Subcutaneous abdominal adipose tissue (tissue), 5 donors: ENCODE measurements around the gene HLA-F.

Experiments
- H3K27ac ChIP-seq: one replicate; pipeline ENCODE4 v1.7.0; 2013; ENCODE audit warnings: low read depth, mild to moderate bottlenecking, inconsistent platforms, low read length, moderate library complexity
- H3K27me3 ChIP-seq, 5 donors: one replicate each; pipeline ENCODE4 v1.7.0; 2013; ENCODE audit warnings: low read length in 5 of 5, inconsistent platforms in 1 of 5; ENCODE audit not compliant: control insufficient read depth in 5 of 5, insufficient read depth in 4 of 5
- H3K36me3 ChIP-seq, 5 donors: one replicate each; pipeline ENCODE4 v1.7.0; 2013; ENCODE audit warnings: low read length in 5 of 5; ENCODE audit not compliant: control insufficient read depth in 5 of 5, insufficient read depth in 5 of 5
- H3K4me1 ChIP-seq, 5 donors: one replicate each; pipeline ENCODE4 v1.7.0; 2013; ENCODE audit warnings: low read length in 5 of 5, mild to moderate bottlenecking in 3 of 5, moderate library complexity in 1 of 5; ENCODE audit not compliant: control insufficient read depth in 5 of 5, insufficient read depth in 5 of 5
- H3K4me3 ChIP-seq, 5 donors: one replicate each; pipeline ENCODE4 v1.7.0; 2013; ENCODE audit warnings: low read length in 5 of 5, low read depth in 1 of 5
- H3K9ac ChIP-seq, 5 donors: one replicate each; pipeline ENCODE4 v1.7.0; 2013; ENCODE audit warnings: low read length in 5 of 5, mild to moderate bottlenecking in 4 of 5, moderate library complexity in 3 of 5
- H3K9me3 ChIP-seq, 5 donors: one replicate each; pipeline ENCODE4 v1.7.0; 2013; ENCODE audit warnings: low read length in 5 of 5; ENCODE audit not compliant: control insufficient read depth in 5 of 5
- donor health status: healthy.
- donor health status: healthy.
- donor health status: healthy.
- donor health status: healthy.
- donor health status: healthy.

The HLA-F gene

GRCh38 chr6:29742127-29742526 is 18.9 kb downstream of the HLA-F start:
- H3K4me3 ChIP-seq, result no peak overlapping the region
- H3K27ac ChIP-seq, result no peak overlapping the region
- no peaks in the 10 kb centered on the region for H3K4me1 ChIP-seq
- H3K36me3 ChIP-seq, result peaks cover 0 to 17% (median 6%) of the 10 kb centered on the region in 5 donors
- no peaks in the 10 kb centered on the region for H3K27me3 ChIP-seq
- H3K9ac ChIP-seq, result no peak overlapping the region
- no peaks in the 10 kb centered on the region for H3K9me3 ChIP-seq

- Histone ChIP-seq H3K27me3 (peaks cover 0 to 3% (median 0%) of the 10 kb centered on the region in 5 donors), H3K4me3 (no peak overlapping the region), H3K36me3 (peaks cover 0 to 17% (median 6%) of the 10 kb centered on the region in 5 donors), H3K9me3 (no peaks in the 10 kb centered on the region), H3K4me1 (peaks cover 0 to 7% (median 4%) of the 10 kb centered on the region in 5 donors), H3K9ac (no peak overlapping the region), H3K27ac (no peak overlapping the region)
Measured at GRCh38 chr6:29743025-29743424, 19.8 kb downstream of the HLA-F start.

- H3K9me3 ChIP-seq, result no peaks in the 10 kb centered on the region
- H3K27ac ChIP-seq, result no peak overlapping the region
- peaks cover 0 to 17% (median 6%) of the 10 kb centered on the region in 5 donors for H3K36me3 ChIP-seq
- peaks cover 0 to 12% (median 9%) of the 10 kb centered on the region in 5 donors for H3K4me1 ChIP-seq
- no peak overlapping the region for H3K9ac ChIP-seq
- peaks cover 0 to 3% (median 0%) of the 10 kb centered on the region in 5 donors for H3K27me3 ChIP-seq
- no peak overlapping the region for H3K4me3 ChIP-seq
Measured at GRCh38 chr6:29743568-29743967, 20.3 kb downstream of the HLA-F start.

GRCh38 chr6:29744131-29744530 is 20.9 kb downstream of the HLA-F start:
- Histone ChIP-seq H3K4me3 (no peak overlapping the region), H3K9ac (no peak overlapping the region), H3K27me3 (peaks cover 0 to 3% (median 0%) of the 10 kb centered on the region in 5 donors), H3K4me1 (peaks cover 0 to 18% (median 13%) of the 10 kb centered on the region in 5 donors), H3K27ac (no peak overlapping the region), H3K36me3 (peaks cover 0 to 17% (median 6%) of the 10 kb centered on the region in 5 donors), H3K9me3 (no peaks in the 10 kb centered on the region)

- H3K4me1 ChIP-seq, result peaks cover 0 to 23% (median 18%) of the 10 kb centered on the region in 5 donors
- H3K9me3 ChIP-seq, result no peaks in the 10 kb centered on the region
- no peak overlapping the region for H3K27ac ChIP-seq
- H3K36me3 ChIP-seq, result peaks cover 0 to 17% (median 6%) of the 10 kb centered on the region in 5 donors
- H3K9ac ChIP-seq, result no peak overlapping the region
- peaks cover 0 to 3% (median 0%) of the 10 kb centered on the region in 5 donors for H3K27me3 ChIP-seq
- no peak overlapping the region for H3K4me3 ChIP-seq
Measured at GRCh38 chr6:29744621-29745020, 21.4 kb downstream of the HLA-F start.

GRCh38 chr6:29745386-29745785 is 22.2 kb downstream of the HLA-F start:
- H3K9ac ChIP-seq, result no peak overlapping the region
- H3K4me1 ChIP-seq, result peaks cover 0 to 27% (median 20%) of the 10 kb centered on the region in 5 donors
- H3K36me3 ChIP-seq, result peaks cover 0 to 17% (median 6%) of the 10 kb centered on the region in 5 donors
- no peaks in the 10 kb centered on the region for H3K9me3 ChIP-seq
- no peak overlapping the region for H3K27ac ChIP-seq
- no peak overlapping the region for H3K4me3 ChIP-seq
- H3K27me3 ChIP-seq, result peaks cover 0 to 3% (median 0%) of the 10 kb centered on the region in 5 donors

- H3K27me3 ChIP-seq, result peaks cover 0 to 3% (median 0%) of the 10 kb centered on the region in 5 donors
Measured at GRCh38 chr6:29745855-29746449, 22.7 kb downstream of the HLA-F start.

GRCh38 chr6:29746846-29747687 is 23.8 kb downstream of the HLA-F start:
- Histone ChIP-seq H3K9ac (no peak overlapping the region), H3K27ac (no peak overlapping the region), H3K4me3 (peak overlapping the region in 1 of 5 donors; percentile 84), H3K36me3 (peaks cover 0 to 17% (median 6%) of the 10 kb centered on the region in 5 donors), H3K27me3 (peaks cover 0 to 3% (median 0%) of the 10 kb centered on the region in 5 donors), H3K9me3 (no peaks in the 10 kb centered on the region), H3K4me1 (peaks cover 0 to 30% (median 24%) of the 10 kb centered on the region in 5 donors)

More at GRCh38 chr6:29745855-29746449, 22.7 kb downstream of the HLA-F start:
- Histone ChIP-seq H3K9ac (no peak overlapping the region), H3K4me1 (peaks cover 0 to 27% (median 20%) of the 10 kb centered on the region in 5 donors), H3K36me3 (peaks cover 0 to 17% (median 6%) of the 10 kb centered on the region in 5 donors), H3K4me3 (no peak overlapping the region), H3K27ac (no peak overlapping the region), H3K9me3 (no peaks in the 10 kb centered on the region)

- Histone ChIP-seq H3K4me1 (peaks cover 0 to 36% (median 30%) of the 10 kb centered on the region in 5 donors), H3K9me3 (no peaks in the 10 kb centered on the region), H3K27me3 (peaks cover 0 to 3% (median 0%) of the 10 kb centered on the region in 5 donors), H3K27ac (no peak overlapping the region), H3K9ac (peak overlapping the region in 4 of 5 donors; percentile 53 to 86 (median 70)), H3K4me3 (peak overlapping the region; percentile 38 to 84 (median 78)), H3K36me3 (peaks cover 0 to 17% (median 6%) of the 10 kb centered on the region in 5 donors)
Measured at GRCh38 chr6:29747688-29748250, 24.5 kb downstream of the HLA-F start.
